NCI-H2081 (cell line): Measurements from ENCODE around the gene ORAI1.
"Not testable (repeated sequence)": the region's sequence is repeated elsewhere in the genome, so short reads cannot be mapped to it uniquely, and the experiment has no call there.

Experiments used
- DNase-seq, 2 experiments: peaks; one replicate each; lab custom pipeline; 2025; lab: John Stamatoyannopoulos, UW

Gene ORAI1

DNA sequence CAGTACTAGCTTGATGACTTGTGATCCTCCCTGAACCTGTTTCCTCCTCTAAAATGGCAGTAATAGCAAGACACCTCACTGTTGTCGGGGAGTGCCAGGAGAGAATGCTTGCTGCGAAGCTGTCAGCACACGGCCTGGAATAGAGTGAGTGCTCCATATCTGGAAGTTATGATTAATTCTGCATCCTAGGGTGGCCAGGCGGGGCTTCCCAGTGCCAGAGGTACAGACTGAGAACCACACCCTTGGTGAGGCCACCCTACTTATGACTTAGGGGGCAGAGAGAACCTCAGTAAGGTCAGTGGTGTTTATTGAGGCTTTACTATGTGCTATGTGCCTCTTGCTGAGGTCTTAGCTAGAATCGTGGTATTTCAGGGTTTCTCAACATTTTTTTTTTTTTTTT, 23.0 kb downstream of the ORAI1 start:
- DNase-seq: no peak

DNA sequence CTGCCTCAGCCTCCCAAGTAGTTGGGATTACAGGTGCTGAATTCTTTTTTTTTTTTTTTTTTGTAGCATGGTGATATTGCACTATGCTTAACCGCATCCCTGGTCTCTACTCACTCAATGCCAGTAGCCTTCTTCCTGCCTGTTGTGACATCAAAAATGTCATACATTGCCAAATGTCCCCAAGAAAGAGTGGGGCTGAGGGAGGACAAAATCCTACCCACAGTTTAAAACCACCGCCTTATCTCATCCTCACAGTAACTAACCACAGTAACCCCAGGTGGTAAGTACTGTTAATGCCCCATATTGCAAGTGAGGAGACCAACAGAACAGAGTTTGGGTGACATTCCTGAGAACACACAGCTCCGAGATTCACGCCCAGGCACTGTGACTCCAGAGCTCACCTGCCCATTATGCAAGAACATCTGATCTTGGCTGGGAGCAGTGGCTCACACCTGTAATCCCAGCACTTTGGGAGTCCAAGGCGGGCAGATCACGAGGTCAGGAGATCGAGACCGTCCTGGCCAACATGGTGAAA, 23.6 kb downstream of the ORAI1 start:
- no peak for DNase-seq

DNA sequence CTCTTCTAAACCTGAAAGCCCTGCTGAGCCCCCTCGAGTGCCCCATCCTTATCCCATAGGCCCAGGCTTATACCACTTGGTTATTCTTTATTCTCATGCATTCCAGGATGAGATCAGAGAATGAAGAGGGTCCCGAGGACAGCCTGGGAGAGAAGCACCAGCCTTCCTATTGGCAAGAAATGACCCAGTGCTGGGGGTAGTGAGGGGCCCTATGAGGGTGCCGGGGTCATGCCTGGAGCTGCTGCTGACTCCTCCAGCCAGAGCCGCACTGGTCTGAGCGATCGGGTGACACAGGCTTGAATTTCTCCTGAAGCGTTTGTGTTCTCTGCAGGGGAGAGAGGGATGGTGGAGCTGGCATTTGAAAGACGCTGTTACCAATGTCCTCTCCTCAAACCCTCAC, 25.0 kb downstream of the ORAI1 start:
- DNase-seq: no peak

DNA sequence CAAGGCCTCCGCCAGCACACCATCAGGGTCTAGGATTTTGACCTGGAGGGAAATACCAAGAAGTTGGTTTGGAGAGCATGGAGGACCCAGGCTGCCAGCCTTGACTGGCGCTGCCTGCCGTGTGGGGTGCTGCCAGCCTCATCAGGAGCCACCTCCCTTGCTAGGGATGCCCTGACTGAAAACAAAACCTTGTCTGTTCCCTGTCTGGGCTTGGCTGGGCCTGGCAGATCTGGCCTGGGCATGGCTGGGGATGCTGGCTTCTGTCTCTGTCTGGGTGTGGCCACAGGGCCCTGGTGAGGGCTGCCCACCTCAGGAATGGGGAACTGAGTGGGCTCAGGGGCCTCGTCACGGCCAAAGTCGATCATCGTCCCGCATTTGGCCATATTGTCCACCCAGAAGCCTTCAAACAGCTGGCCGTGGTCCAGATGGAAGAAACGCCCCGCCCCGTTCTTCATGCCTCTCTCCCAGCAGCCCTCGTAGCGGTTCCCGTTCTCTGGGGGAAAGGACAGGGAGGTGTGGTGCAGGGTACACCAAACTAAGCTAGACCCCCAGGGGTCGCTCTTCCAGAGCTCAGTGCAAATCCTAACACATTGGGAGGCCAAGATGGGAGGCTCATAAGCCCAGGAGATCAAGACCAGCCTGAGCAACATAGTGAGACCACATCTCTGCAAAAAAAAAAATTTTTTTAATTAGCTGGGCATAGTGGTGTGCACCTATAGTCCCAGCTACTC, 26.6 kb downstream of the ORAI1 start:
- no peak for DNase-seq

DNA sequence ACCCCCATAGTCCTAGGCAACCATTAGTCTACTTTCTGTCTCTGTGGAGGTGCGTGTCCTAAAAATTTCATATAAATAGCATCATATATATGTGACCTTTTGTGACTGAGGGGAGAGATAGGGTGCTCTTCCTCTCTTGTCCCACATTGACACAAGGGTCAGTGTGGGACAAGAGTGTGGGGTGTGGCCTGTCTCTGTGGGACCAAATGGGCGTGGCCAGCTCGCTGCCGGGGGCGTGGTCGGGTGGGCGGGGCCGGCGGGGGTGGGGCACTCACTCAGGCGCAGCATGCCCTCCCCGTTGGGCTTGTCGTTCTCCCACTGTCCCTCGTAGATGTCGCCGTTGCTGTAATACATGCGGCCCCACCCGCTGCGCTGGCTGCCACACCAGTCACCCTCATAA, 27.7 kb downstream of the ORAI1 start:
- no peak for DNase-seq

DNA sequence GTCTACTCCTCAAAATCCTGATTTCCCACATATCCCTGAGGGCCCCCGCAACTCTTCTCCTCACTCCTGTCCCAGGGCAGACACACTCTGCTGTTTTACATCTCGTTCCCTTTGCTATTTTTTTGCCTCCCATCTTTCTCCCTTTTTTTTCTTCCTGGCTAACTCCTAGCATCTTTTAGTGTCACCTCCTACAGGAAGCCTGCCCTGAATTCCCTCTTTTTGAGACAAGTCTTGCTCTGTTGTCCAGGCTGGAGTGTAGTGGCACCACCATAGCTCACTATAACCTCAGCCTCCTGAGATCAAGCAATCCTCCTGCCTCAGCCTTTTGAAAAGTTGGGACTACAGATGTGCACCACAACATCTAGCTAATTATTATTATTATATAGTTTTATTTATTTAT, 29.8 kb downstream of the ORAI1 start:
- DNase-seq: no peak

DNA sequence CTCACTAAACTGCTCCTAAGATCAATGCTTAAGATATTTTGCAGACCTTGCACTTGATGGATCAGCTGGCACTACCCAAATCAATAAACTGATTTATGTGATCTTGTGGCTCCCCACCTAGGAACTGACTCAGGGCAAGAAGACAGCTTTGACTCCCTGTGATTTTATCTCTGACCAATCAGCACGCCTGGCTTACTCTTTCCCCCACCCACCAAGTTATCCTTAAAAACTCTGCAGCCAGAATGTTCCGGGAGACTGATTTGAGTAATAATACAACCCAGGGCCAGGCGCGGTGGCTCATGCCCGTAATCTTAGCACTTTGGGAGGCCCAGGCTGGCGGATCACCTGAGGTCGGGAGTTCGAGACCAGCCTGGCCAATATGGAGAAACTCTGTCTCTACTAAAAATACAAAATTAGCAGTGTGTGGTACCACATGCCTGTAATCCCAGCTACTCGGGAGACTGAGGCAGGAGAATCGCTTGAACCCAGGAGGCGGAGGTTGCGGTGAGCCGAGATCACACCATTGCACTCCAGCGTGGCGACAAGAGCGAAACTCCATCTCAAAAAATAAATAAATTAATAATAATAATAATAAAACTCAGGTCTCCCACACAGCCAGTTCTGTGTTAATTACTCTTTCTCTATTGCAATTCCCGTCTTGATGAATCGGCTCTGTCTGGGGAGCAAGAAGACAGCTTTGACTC, 31.1 kb downstream of the ORAI1 start:
- DNase-seq: no peak

DNA sequence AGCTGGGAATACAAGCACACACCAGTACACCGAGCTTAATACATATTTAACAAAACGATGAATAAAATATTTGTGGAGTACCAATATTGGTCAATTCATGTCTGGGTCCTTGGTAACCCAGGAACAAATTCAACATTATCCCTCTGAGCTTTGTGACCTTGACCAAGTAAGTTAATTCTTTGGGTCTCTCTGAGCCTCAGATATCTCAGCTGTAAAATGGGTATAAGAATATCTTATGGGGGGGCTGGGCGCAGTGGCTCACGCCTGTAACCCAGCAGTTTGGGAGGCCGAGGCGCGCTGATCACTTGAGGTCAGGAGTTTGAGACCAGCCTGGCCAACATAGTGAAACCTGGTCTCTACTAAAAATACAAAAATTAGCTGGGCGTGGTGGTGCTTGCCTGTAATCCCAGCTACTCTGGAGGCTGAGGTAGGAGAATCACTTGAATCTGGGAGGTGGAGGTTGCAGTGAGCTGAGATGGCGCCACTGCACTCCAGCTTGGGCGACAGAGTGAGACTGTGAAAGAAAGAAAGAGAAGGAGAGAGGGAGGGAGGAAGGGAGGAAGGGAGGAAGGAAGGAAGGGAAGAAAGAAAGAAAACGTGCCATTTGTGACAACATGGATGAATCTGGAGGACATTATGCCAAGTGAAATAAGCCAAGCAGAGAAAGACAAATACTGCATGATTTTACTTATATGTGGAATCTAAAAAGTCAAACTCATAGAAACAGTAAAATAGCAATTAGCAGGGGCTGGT, 35.2 kb downstream of the ORAI1 start:
- not testable (repeated sequence) for DNase-seq

DNA sequence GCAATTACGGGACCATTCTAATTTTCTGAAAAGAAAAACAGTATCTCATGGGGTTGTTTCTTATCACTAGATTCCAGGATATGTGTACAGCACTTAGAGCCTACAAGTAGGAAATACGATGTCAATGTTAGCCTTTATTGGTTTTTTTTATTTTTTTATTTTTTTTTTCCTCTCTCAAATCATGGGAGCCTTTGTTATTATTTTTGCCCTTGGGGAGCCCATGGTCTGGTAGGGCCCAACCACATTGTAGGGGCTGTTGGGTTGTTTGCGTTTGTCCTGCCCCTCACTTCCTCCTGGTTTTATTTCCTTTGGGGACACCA, 37.2 kb downstream of the ORAI1 start:
- no peak for DNase-seq

DNA sequence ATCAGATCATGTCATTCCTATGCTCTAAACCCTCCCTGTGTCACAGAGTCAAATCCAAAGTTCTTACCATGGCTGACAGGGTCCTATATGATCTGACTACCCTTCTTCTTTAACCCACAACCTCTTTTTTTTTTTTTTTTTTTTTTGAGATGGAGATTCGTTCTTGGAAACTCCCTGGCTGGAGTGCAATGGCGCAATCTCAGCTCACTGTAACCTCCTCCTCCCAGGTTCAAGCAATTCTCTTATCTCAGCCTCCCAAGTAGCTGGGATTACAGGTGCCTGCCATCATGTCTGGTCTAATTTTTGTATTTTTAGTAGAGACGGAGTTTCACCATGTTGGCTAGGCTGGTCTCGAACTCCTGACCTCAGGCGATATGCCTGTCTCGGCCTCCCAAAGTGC, 40.5 kb downstream of the ORAI1 start:
- not testable (repeated sequence) for DNase-seq

DNA sequence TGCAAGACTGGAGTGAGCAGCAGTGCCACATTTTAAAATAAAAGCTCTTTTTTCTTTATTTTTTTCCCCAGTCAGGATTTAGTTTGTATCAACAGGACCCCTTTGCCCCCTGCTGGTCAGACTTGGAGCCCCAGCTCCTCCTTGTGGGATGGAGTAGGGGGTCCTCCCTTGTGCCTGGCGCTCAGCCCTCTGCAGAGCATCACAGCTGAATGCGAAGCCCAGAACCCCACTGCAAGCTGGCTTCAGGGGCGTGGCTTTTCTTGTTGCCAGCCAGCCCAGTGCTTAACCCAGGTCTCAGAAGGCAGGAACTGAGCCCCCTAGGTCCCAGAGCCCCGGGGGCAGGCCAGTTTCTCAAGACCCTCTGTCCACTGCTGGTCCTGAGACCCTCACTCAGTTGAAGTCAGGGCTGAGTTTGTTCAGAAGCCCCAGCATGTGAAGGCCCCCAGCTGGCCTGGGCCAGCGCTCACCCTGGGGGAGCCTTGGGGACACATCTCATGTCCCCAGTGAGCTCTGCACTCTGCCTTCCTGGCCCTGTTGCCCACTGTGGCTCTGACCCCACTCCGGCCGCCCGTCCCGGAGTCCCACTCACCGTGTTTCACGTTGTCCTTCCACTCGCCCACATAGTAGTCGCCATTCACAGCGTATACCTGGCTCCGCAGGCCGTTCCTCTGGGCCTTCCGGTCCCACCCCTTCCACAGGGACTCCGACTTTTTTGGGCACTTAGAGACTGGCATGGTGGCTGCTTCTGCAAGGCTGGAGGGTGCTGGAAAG, 42.6 kb downstream of the ORAI1 start:
- DNase-seq: no peak

DNA sequence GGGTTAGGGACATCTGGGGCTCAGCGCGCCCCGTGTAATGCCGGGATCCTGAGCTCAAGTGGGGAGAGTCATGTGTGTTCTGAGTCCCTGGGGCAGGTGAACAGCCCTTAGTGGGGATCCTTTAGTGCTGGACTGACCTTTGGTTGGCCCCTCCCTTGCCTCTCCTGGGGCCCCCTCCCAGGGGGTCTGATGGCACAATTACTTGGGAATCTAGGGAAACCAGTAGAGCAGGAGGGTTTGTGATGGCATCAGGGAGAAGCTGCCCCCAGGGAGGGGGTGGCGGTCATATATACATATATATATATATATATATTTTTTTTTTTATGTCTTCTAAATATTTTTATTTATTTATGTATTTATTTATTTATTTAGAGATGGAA, 43.2 kb downstream of the ORAI1 start, which contains the start of gene MORN3:
Gene MORN3 (minus strand): TSS at position 134 of the 380 bp plus-strand sequence. CDS start 171 bp downstream, outside the sequence.
- DNase-seq: no peak

DNA sequence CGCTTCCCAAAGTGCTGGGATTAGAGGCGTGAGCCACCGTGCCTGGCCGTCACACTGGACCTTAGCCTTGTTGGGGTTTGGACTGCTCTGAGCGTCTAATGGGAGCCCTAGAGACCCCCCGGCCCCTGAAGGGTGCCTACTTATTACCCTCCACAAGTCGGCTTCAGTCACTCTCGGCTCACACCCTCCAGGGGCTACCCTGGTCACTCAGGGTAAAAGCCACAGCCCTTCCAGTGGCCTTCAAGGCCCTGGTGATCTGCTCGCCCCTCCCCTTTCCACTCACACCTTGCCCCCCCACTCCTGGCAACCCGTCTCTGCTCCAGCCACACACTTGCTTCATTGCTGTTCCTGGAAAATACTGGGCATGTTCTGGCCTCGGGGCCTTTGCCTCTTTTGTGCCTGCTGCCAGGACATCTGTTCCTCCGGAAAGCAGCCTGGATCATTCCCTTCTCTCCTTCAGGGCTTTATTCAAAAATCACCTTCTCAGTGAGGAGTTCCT, 46.7 kb downstream of the ORAI1 start:
- no peak for DNase-seq

DNA sequence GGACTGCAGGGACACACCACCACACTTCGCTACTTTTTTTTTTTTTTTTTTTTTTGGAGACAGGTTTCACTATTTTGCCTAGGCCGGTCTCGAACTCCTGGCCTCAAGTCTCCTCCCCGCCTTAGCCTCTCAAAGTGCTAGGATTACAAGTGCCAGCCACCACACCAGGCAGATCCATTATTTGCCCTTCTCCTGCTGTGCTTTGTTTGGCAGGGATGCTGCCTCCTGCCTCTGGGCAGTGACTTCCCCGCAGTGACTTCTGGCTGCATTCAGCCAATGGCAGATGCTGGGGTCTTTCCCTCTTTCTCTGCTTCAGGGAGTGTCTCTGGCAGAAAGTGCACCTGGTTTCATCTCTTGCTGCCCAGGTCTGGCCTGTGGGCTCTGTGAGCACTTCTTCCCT, 49.9 kb downstream of the ORAI1 start:
- DNase-seq: no peak

DNA sequence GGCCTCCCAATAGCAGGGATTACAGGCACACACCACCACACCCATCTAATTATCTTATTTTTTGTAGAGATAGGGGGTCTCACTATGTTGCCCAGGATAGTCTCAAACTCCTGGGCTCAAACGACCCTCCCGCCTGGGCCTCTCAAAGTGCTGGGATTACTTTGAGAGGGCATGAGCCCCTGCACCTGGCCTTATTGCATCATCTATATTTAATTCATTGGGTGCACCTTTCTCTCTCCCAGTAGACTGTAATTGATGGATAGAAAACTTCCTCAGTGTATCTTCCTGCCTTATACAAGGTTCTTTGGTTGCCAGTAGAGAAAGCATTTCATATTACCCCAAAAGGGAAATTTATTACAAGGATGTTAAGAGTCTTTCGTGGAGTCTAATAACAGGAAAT, 52.0 kb downstream of the ORAI1 start:
- DNase-seq: no peak

DNA sequence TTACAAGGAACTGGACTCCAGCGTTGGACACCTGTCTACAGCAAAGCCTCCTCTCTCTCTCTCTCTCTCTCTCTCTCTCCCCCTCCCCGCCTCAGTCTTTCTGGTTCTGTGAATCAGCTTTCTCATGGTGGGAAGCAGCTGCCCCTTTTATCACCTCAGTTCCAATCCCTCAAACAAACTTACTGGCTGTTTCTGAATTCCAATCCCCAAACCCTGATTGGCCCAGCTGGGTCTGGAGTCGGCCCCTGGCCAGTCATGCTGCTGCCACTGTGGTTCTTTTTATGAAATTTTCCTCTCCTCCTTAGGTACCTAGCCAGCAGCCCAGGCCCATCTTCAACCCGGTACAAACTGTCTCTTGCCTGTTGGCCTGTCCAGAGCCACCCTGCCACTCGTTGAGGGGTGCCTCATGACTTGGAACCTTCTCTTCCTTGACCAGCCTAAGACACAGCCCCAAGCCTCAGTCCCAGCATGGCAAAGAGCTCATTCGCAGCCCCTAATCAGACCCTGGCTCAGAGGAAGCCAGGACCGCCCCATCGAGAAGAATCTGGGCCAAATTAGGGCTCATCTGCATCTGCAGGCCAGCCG, 52.5 kb downstream of the ORAI1 start:
- no peak for DNase-seq

DNA sequence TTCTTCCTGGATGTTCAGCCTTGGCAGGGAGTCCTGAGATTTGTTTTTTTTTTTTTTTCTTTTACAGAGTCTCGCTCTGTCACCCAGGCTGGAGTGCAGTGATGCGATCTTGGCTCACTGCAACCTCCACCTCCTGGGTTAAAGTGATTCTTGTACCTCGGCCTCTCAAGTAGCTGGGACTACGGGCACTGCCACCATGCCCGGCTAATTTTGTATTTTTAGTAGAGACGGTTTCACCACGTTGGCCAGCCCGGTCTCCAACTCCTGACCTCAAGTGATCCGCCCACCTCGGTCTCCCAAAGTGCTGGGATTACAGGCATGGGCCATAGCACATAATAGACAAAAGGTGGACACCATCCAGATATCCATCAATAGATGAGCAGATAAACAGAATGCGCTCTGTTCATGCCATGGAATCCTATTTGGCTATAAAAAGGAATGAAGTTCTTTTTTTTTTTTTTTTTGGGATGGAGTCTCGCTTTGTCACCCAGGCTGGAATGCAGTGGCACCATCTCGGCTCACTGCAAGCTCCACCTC, 53.4 kb downstream of the ORAI1 start:
- DNase-seq: not testable (repeated sequence)

DNA sequence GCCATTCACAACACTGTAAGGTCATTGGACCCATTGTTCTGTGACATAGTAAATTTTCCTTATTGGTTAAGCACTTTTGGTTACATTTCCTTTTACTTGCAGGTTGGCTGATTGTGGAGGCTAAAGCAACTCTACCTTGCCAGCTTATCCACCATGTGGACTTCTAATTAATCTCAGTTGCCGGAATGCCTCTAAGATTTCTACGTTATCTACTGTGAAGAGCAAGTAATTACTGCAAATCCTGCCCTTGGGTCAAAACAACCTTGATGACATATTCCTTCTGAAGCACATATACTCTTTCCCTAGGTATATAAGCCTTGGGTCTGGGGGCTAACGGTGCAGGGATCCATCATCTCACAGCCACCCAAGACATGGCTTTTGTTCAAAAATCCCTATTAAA, 62.6 kb downstream of the ORAI1 start:
- no peak for DNase-seq

DNA sequence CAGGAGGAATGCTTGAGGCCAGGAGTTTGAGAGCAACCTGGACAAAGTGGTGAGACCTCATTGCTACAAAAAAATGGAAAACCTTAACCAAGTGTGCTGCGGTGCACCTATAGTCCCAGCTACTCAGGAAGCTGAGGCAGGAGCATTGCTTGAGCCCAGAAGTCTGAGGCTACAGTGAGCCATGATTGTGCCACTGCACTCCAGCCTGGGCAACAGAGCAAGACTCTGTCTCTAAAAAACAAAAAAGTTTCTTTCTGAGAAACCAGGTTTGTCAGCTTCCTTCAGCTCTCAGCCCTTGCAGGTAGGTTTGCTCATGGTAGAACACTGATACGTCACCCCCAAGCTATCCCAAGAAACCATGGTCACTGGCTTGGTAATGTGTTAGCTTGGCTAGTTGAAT, 63.1 kb downstream of the ORAI1 start:
- DNase-seq: no peak
